Tibial nerve (tissue), 4 donors: ENCODE measurements around the gene GPHN. TPM values are rescaled to one million over a fixed set of nuclear protein-coding genes. Genes with fewer than 3 reads are reported as not detected.

Experiments used
- DNase-seq, 2 donors: peaks; one replicate each; pipeline ENCODE4 v3.0.0-alpha.2; 2019; ENCODE audit warnings: low spot score in 2 of 2
- H3K27ac ChIP-seq, 4 donors: fragments of 200-600 bp; sonication (generic) in 3 of 4; one replicate each; pipeline ENCODE4 v1.5.1; 2017 to 2019; ENCODE audit warnings: mild to moderate bottlenecking in 1 of 4
- H3K27me3 ChIP-seq, 2 donors: fragments of 200-600 bp; sonication (generic) in 1 of 2; one replicate each; pipeline versions ENCODE4 v1.5.1 to v1.6.0; 2017 to 2019
- H3K36me3 ChIP-seq, 3 donors: fragments of 200-600 bp; sonication (generic); one replicate each; pipeline ENCODE4 v1.5.1; 2018 to 2019
- H3K4me1 ChIP-seq, 4 donors: fragments of 200-600 bp; sonication (generic) in 3 of 4; one replicate each; pipeline ENCODE4 v1.5.1; 2017 to 2019
- H3K4me3 ChIP-seq, 4 donors: fragments of 200-600 bp; sonication (generic) in 3 of 4; one replicate each; pipeline ENCODE4 v1.5.1; 2017 to 2019; ENCODE audit warnings: mild to moderate bottlenecking in 1 of 4, moderate library complexity in 1 of 4
- H3K9me3 ChIP-seq, 4 donors: fragments of 200-600 bp; sonication (generic) in 3 of 4; one replicate each; pipeline ENCODE4 v1.5.1; 2017 to 2019
- EP300 ChIP-seq, 2 donors: sonication (generic); formaldehyde crosslinking; IDR thresholded peaks; one replicate each; pipeline ENCODE4 v1.6.1; 2017; ENCODE audit warnings: antibody characterized with exemption in 2 of 2, mild to moderate bottlenecking in 1 of 2
- POLR2A ChIP-seq, 2 donors: fragments of 450-650 bp; IDR thresholded peaks; one replicate each; pipeline ENCODE4 v1.6.1; 2017; ENCODE audit warnings: antibody characterized with exemption in 2 of 2, mild to moderate bottlenecking in 2 of 2, moderate library complexity in 2 of 2
- WGBS, 2 donors: methylation state at CpG; one replicate each; pipeline ENCODE4 v1.1.5; 2018; 5-methylcytosine and 5-hydroxymethylcytosine counted together
- total RNA-seq, 4 donors: library from RNA; depleted of rRNA; stranded (reverse); fragments of >200 nt; gene quantifications; one replicate each; pipeline ENCODE4 v1.1.0, GENCODE V29; 2016
- TF ChIP-seq, protein P1 (sequence below), 5 experiments: fragments of 200-600 bp in 3 of 5; fragments of 450-650 bp in 2 of 5; sonication (generic) in 3 of 5; IDR thresholded peaks; one replicate each; pipeline ENCODE4 v1.5.1; 2016 to 2019; ENCODE audit warnings: antibody characterized with exemption in 5 of 5, mild to moderate bottlenecking in 3 of 5, moderate library complexity in 2 of 5

The GPHN gene
- total RNA-seq, 4 donors from 2014 or later = 16.3 to 73.0 (median 36.8) TPM

GRCh38 chr14:66979101-66979974, 471.4 kb downstream of the GPHN start:
- Histone ChIP-seq H3K4me1 (no peaks in the 10 kb centered on the region), H3K4me3 (no peak overlapping the region), H3K36me3 (no peaks in the 10 kb centered on the region), H3K9me3 (no peaks in the 10 kb centered on the region), H3K27ac (no peak overlapping the region), H3K27me3 (no peaks in the 10 kb centered on the region)
- 62 to 73% methylated on average over 3 of the region's 3 CpGs for WGBS, 2 donors
- no peak for TF ChIP-seq EP300 (IDR thresholded peaks at IDR 0.05)
- TF ChIP-seq, protein P1, sequence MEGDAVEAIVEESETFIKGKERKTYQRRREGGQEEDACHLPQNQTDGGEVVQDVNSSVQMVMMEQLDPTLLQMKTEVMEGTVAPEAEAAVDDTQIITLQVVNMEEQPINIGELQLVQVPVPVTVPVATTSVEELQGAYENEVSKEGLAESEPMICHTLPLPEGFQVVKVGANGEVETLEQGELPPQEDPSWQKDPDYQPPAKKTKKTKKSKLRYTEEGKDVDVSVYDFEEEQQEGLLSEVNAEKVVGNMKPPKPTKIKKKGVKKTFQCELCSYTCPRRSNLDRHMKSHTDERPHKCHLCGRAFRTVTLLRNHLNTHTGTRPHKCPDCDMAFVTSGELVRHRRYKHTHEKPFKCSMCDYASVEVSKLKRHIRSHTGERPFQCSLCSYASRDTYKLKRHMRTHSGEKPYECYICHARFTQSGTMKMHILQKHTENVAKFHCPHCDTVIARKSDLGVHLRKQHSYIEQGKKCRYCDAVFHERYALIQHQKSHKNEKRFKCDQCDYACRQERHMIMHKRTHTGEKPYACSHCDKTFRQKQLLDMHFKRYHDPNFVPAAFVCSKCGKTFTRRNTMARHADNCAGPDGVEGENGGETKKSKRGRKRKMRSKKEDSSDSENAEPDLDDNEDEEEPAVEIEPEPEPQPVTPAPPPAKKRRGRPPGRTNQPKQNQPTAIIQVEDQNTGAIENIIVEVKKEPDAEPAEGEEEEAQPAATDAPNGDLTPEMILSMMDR (IDR thresholded peaks at IDR 0.05) = no peak
- no peak for TF ChIP-seq POLR2A (IDR thresholded peaks at IDR 0.05)
- DNase-seq = no peak

- TF ChIP-seq, protein P1 (IDR thresholded peaks at IDR 0.05) = no peak
- TF ChIP-seq POLR2A (IDR thresholded peaks at IDR 0.05) = no peak
- TF ChIP-seq EP300 (IDR thresholded peaks at IDR 0.05) = no peak
- no peaks in the 10 kb centered on the region for H3K4me1 ChIP-seq
- H3K9me3 ChIP-seq = no peaks in the 10 kb centered on the region
- no peaks in the 10 kb centered on the region for H3K27me3 ChIP-seq
- H3K4me3 ChIP-seq = no peak overlapping the region
- DNase-seq = no peak
- H3K27ac ChIP-seq = no peak overlapping the region
- peaks cover 0 to 8% (median 0%) of the 10 kb centered on the region in 3 donors for H3K36me3 ChIP-seq
Observed at GRCh38 chr14:66982247-66982646, 474.3 kb downstream of the GPHN start.

DNA sequence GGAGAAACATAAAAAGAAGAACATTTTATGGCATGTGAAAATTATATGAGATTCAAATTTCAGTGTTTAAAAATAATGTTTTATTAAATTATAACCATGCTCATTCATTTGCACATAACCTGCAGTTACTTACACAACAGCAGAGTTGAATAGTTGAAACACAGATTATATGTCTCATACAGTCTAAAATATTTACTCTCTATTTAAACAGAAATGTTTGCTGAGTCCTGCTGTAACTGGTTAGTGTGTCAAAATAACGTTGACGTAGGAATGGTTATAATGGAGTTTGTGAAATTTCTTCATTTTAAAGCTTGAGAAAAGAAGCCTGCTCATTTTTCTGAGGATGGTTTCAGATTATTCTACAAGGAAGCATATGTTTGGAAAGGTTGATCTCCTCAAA, 484.8 kb downstream of the GPHN start:
- TF ChIP-seq EP300 (IDR thresholded peaks at IDR 0.05) (no peak), POLR2A (IDR thresholded peaks at IDR 0.05) (no peak)
- TF ChIP-seq, protein P1 (IDR thresholded peaks at IDR 0.05) = no peak
- DNase-seq = no peak
- Histone ChIP-seq H3K27me3 (no peaks in the 10 kb centered on the region), H3K9me3 (no peaks in the 10 kb centered on the region), H3K4me3 (no peak overlapping the region), H3K27ac (no peak overlapping the region), H3K4me1 (no peaks in the 10 kb centered on the region), H3K36me3 (peaks cover 0 to 10% (median 0%) of the 10 kb centered on the region in 3 donors)
- WGBS, 2 donors = 93 to 98% methylated on average over 2 of the region's 2 CpGs

- no peak for DNase-seq
Observed at GRCh38 chr14:66993512-66993911, 485.6 kb downstream of the GPHN start.

GRCh38 chr14:66998013-66998412, 490.1 kb downstream of the GPHN start:
- no peaks in the 10 kb centered on the region for H3K27me3 ChIP-seq
- no peak overlapping the region for H3K4me3 ChIP-seq
- no peak for DNase-seq
- no peaks in the 10 kb centered on the region for H3K4me1 ChIP-seq
- H3K27ac ChIP-seq = no peak overlapping the region
- no peaks in the 10 kb centered on the region for H3K9me3 ChIP-seq
- peaks cover 0 to 13% (median 0%) of the 10 kb centered on the region in 3 donors for H3K36me3 ChIP-seq
- WGBS, 2 donors = 89% methylated on average over 3 of the region's 3 CpGs
- TF ChIP-seq, protein P1 (IDR thresholded peaks at IDR 0.05) = no peak
- TF ChIP-seq POLR2A (IDR thresholded peaks at IDR 0.05) = no peak
- no peak for TF ChIP-seq EP300 (IDR thresholded peaks at IDR 0.05)

More at GRCh38 chr14:66993512-66993911, 485.6 kb downstream of the GPHN start:
- Histone ChIP-seq H3K36me3 (peaks cover 0 to 13% (median 0%) of the 10 kb centered on the region in 3 donors), H3K27me3 (no peaks in the 10 kb centered on the region), H3K4me1 (no peaks in the 10 kb centered on the region), H3K27ac (no peak overlapping the region), H3K9me3 (no peaks in the 10 kb centered on the region), H3K4me3 (no peak overlapping the region)
- WGBS, 2 donors = 94 to 100% methylated on average over 1 of the region's 1 CpG
- TF ChIP-seq, protein P1 (IDR thresholded peaks at IDR 0.05) = no peak
- TF ChIP-seq EP300 (IDR thresholded peaks at IDR 0.05) (no peak), POLR2A (IDR thresholded peaks at IDR 0.05) (no peak)
